ENCODE data around the gene MCIDAS. TPM values are rescaled to one million over a fixed set of nuclear protein-coding genes. Genes with fewer than 3 reads are reported as not detected.
A peak's percentile ranks its signal among the peaks of the same experiment; 100 is the strongest.

Gene MCIDAS
- total and polyA plus RNA-seq, 2 donors (not counting 1 experiment from before 2014, with no cell fraction given) = not detected

DNA sequence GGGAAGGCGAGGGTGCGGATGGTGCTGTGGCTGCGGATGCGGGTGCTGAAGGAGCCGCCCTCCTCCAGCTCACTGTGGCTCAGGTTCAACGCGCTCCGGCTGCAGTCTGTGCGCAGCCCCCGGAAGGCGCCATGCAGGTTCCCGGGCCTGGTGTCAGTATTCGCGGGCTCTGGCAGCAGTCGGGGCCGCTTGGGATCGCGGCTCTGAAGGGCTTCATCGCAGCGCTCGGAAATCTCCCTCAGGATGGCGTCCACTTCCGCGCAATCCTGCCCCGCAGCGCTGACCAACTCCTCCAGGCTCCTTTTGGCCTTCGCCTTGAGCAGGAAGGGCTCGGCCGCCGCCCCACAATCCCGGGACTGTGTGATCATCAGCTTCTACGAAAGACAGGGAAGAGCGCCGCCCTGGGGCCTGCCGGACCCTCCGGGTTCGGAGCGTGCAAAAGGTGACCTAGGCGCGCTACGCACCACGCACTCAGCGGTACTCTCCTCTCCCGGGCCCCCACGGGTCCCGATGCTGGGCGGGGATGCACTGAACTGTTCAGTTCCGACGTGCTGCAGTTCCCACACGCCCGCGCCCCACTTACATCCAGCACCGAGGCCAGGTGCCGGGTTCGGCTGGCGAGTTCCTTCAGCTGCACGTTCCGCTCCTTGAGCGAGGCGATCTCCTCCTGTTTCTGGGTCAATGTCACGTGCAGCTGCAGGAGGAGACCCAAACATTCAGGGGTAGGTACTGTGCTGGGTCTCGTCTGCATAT is 6.5 kb downstream of the MCIDAS start:
- Mint-ChIP-seq H3K4me1 (peaks cover 29% of the 10 kb centered on the region), H3K27ac (no peak overlapping the region), H3K27me3 (peaks cover 77% of the 10 kb centered on the region), H3K9me3 (ENCODE audit: insufficient read depth) (no peaks in the 10 kb centered on the region), H3K4me3 (peak overlapping the region; percentile 47)
- intact Hi-C loops (cut with micrococcal nuclease) = no loop called here
- WGBS (ENCODE audit: insufficient coverage) = 7% methylated on average over 61 of the region's 62 CpGs
- no peak for TF ChIP-seq EZH2 (IDR thresholded peaks at IDR 0.05; ENCODE audit: borderline replicate concordance, insufficient read depth, low read depth, low read length, poor library complexity, severe bottlenecking)
- TF ChIP-seq, protein P1, sequence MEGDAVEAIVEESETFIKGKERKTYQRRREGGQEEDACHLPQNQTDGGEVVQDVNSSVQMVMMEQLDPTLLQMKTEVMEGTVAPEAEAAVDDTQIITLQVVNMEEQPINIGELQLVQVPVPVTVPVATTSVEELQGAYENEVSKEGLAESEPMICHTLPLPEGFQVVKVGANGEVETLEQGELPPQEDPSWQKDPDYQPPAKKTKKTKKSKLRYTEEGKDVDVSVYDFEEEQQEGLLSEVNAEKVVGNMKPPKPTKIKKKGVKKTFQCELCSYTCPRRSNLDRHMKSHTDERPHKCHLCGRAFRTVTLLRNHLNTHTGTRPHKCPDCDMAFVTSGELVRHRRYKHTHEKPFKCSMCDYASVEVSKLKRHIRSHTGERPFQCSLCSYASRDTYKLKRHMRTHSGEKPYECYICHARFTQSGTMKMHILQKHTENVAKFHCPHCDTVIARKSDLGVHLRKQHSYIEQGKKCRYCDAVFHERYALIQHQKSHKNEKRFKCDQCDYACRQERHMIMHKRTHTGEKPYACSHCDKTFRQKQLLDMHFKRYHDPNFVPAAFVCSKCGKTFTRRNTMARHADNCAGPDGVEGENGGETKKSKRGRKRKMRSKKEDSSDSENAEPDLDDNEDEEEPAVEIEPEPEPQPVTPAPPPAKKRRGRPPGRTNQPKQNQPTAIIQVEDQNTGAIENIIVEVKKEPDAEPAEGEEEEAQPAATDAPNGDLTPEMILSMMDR (IDR thresholded peaks at IDR 0.05) = no peak
- ChIA-PET CTCF (interaction anchor here (1.8 kb wide), 1 partner anchor 10 kb away, joined by 4 read pairs; no protein-coding TSS in a partner anchor), POLR2A (no interaction called here)
- Histone ChIP-seq H3K27me3 (replicated peaks in 1 of 4; ENCODE audit: control extremely low read depth in 1 of 4, control insufficient read depth in 3 of 4, insufficient read depth in 4 of 4, low read length in 3 of 4) (peaks cover 0 to 66% (median 55%) of the 10 kb centered on the region in 4 experiments), H3K9me3 (ENCODE audit: control extremely low read depth in 1 of 3, control insufficient read depth in 2 of 3, insufficient read depth in 1 of 3, low read length in 2 of 3) (peaks cover 0 to 28% (median 0%) of the 10 kb centered on the region in 3 donors), H3K36me3 (replicated peaks in 1 of 2; ENCODE audit: control extremely low read depth in 1 of 2, control insufficient read depth in 1 of 2, extremely low read depth in 1 of 2, insufficient read depth in 2 of 2, low read length in 1 of 2) (no peaks in the 10 kb centered on the region), H4K20me1 (ENCODE audit: control insufficient read depth, insufficient read depth, low read length, poor library complexity, severe bottlenecking) (no peaks in the 10 kb centered on the region), H3K4me1 (ENCODE audit: control insufficient read depth in 2 of 2, insufficient read depth in 2 of 2, low read length in 2 of 2) (peaks cover 28 to 37% of the 10 kb centered on the region in 2 donors), H3K9ac (ENCODE audit: low read length) (peak overlapping the region; percentile 39), H3K4me2 (replicated peaks; ENCODE audit: low read depth, low read length, poor library complexity, severe bottlenecking) (peak overlapping the region; percentile 72), H3K79me2 (ENCODE audit: control insufficient read depth, insufficient read depth, low read length) (no peaks in the 10 kb centered on the region), H3K27ac (ENCODE audit: low read length in 2 of 2) (no peak overlapping the region), H2AFZ (ENCODE audit: insufficient read depth, low read depth, low read length, poor library complexity, severe bottlenecking) (peak overlapping the region; percentile 64), H3K4me3 (ENCODE audit: control extremely low read depth in 1 of 5, extremely low read depth in 1 of 5, insufficient read depth in 1 of 5, low read depth in 2 of 5, low read length in 4 of 5) (peak overlapping the region in 3 of 5 experiments; percentile 19 to 50 (median 26))
- no peak for ATAC-seq (ENCODE audit: low read depth)
- peak; percentile 42 for DNase-seq

DNA sequence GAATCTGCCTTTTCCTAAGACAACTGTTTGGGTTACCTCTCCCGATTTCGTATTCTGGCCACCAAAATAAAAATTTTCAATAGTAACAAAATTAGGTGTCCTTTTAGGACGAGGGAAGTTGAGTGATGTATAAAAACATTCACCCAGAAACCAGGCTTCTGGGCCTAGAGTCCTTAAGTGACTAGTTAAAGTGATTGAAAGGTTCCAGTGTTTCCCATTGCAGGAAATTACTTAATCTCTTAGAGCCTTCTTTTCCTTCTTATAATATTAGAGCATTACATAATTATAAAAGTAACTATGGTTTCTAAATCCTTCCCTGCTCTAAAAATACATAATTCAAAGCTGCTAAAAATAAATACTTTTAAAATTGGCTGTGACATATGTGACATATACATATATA is 7.3 kb downstream of the MCIDAS start:
- Histone ChIP-seq H3K27me3 (replicated peaks in 1 of 4; ENCODE audit: control extremely low read depth in 1 of 4, control insufficient read depth in 3 of 4, insufficient read depth in 4 of 4, low read length in 3 of 4) (peaks cover 0 to 58% (median 47%) of the 10 kb centered on the region in 4 experiments), H4K20me1 (ENCODE audit: control insufficient read depth, insufficient read depth, low read length, poor library complexity, severe bottlenecking) (no peaks in the 10 kb centered on the region), H3K36me3 (replicated peaks in 1 of 2; ENCODE audit: control extremely low read depth in 1 of 2, control insufficient read depth in 1 of 2, extremely low read depth in 1 of 2, insufficient read depth in 2 of 2, low read length in 1 of 2) (no peaks in the 10 kb centered on the region), H3K4me2 (replicated peaks; ENCODE audit: low read depth, low read length, poor library complexity, severe bottlenecking) (no peak overlapping the region), H3K27ac (ENCODE audit: low read length in 2 of 2) (no peak overlapping the region), H3K9ac (ENCODE audit: low read length) (no peak overlapping the region), H3K4me3 (ENCODE audit: control extremely low read depth in 1 of 5, extremely low read depth in 1 of 5, insufficient read depth in 1 of 5, low read depth in 2 of 5, low read length in 4 of 5) (no peak overlapping the region), H3K9me3 (ENCODE audit: control extremely low read depth in 1 of 3, control insufficient read depth in 2 of 3, insufficient read depth in 1 of 3, low read length in 2 of 3) (peaks cover 0 to 28% (median 0%) of the 10 kb centered on the region in 3 donors), H3K4me1 (ENCODE audit: control insufficient read depth in 2 of 2, insufficient read depth in 2 of 2, low read length in 2 of 2) (peaks cover 28 to 37% of the 10 kb centered on the region in 2 donors), H2AFZ (ENCODE audit: insufficient read depth, low read depth, low read length, poor library complexity, severe bottlenecking) (no peak overlapping the region), H3K79me2 (ENCODE audit: control insufficient read depth, insufficient read depth, low read length) (no peaks in the 10 kb centered on the region)
- TF ChIP-seq EZH2 (IDR thresholded peaks at IDR 0.05; ENCODE audit: borderline replicate concordance, insufficient read depth, low read depth, low read length, poor library complexity, severe bottlenecking) = no peak
- TF ChIP-seq, protein P1 (IDR thresholded peaks at IDR 0.05) = no peak
- WGBS (ENCODE audit: insufficient coverage) = no CpG with 5 or more reads among the region's 3 CpGs
- Mint-ChIP-seq H3K4me1 (peaks cover 29% of the 10 kb centered on the region), H3K9me3 (ENCODE audit: insufficient read depth) (no peaks in the 10 kb centered on the region), H3K27ac (no peak overlapping the region), H3K4me3 (peak overlapping the region; percentile 37), H3K27me3 (peaks cover 69% of the 10 kb centered on the region)
- ATAC-seq (ENCODE audit: low read depth) (no peak), DNase-seq (no peak)
- intact Hi-C loops (cut with micrococcal nuclease) = no loop called here
- ChIA-PET CTCF (no interaction called here), POLR2A (no interaction called here)

All from B cell (primary cell).